Prostate gland (tissue), 2 donors: Measurements from ENCODE around the gene MYO6. TPM values are rescaled to one million over a fixed set of nuclear protein-coding genes. Genes with fewer than 3 reads are reported as not detected.
"Not testable (repeated sequence)": the region's sequence is repeated elsewhere in the genome, so short reads cannot be mapped to it uniquely, and the experiment has no call there.

Source experiments
- DNase-seq: peaks from one replicate; pipeline ENCODE4 v3.0.0-alpha.2; 2019; ENCODE audit warnings: low spot score
- H3K27ac ChIP-seq, 2 donors: fragments of 200-600 bp; sonication (generic); 2 replicates each; pipeline ENCODE4 v1.5.1; 2017 to 2019
- H3K27me3 ChIP-seq: fragments of 200-600 bp; sonication (generic); replicated peaks from 2 replicates; pipeline ENCODE4 v1.5.1; 2019; ENCODE audit not compliant: insufficient read depth
- H3K36me3 ChIP-seq, 2 donors: fragments of 200-600 bp; sonication (generic); 1 replicate in 1 of 2; 2 replicates in 1 of 2; pipeline versions ENCODE4 v1.5.1 to v1.8.1; 2017 to 2019
- H3K4me1 ChIP-seq: fragments of 200-600 bp; sonication (generic); replicated peaks from 2 replicates; pipeline ENCODE4 v1.5.1; 2019
- H3K4me3 ChIP-seq, 2 donors: fragments of 200-600 bp; sonication (generic); 2 replicates each; pipeline ENCODE4 v1.5.1; 2017 to 2019
- H3K9me3 ChIP-seq: fragments of 200-600 bp; sonication (generic); 2 replicates; pipeline ENCODE4 v1.5.1; 2017
- POLR2A ChIP-seq: fragments of 450-650 bp; IDR thresholded peaks from one replicate; pipeline ENCODE4 v1.6.1; 2016; ENCODE audit warnings: antibody characterized with exemption, mild to moderate bottlenecking
- POLR2AphosphoS5 ChIP-seq: sonication (generic); formaldehyde crosslinking; IDR thresholded peaks from one replicate; pipeline ENCODE4 v1.6.1; 2017; ENCODE audit warnings: antibody characterized with exemption
- WGBS: methylation state at CpG from one replicate; pipeline ENCODE4 v1.1.5; 2018; 5-methylcytosine and 5-hydroxymethylcytosine counted together
- intact Hi-C: fragments of 100-400 bp; cut with DNase I; formaldehyde crosslinking; loops from one replicate; pipeline ENCODE4 v1.14.2; 2022
- total RNA-seq, 2 donors: library from RNA; depleted of rRNA; stranded (reverse); fragments of >200 nt; gene quantifications; one replicate each; pipeline ENCODE4 v1.1.0, GENCODE V29; 2016
- TF ChIP-seq, protein P1 (sequence below), 4 experiments: fragments of 200-600 bp in 2 of 4; fragments of 450-650 bp in 2 of 4; sonication (generic) in 2 of 4; IDR thresholded peaks; 1 replicate in 3 of 4; 2 replicates in 1 of 4; pipeline ENCODE4 v1.5.1; 2016 to 2019; ENCODE audit warnings: antibody characterized with exemption in 4 of 4, mild to moderate bottlenecking in 2 of 4, moderate library complexity in 2 of 4

The MYO6 gene
- total RNA-seq, 2 donors from 2014 or later = 50.1 to 58.7 TPM

DNA sequence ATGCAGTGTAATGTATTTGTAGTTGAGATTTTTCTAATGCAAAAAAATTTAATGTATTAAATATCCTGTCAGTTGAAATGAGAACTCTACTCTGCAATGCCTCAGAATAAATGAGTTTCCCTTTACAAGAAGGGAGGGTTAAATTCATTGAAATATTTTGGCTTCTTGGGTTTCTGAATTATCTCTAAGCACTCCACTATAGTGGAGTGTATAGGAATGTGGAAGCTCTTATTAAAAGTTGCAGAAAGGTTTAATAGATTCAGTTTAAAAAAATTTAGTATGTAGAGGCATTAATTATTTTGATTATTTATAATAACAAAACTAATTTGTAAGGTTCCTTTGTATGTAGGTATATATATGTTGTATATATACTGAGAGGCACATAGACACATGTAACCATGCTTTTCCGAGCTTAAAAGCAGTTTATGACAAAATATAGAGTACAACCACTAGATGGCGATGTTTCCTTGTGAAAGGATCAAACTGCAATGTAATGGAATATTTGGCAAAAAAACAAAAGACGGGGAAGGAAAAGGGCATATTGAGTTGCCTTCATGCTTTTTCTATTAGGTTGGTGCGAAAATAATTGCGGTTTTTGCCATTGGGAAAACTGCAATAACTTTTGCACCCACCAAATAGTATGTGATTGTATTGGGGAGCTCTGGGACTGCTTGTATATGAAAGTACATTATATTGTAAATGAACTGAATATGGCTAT is 144.2 kb downstream of the MYO6 start:
- no peaks in the 10 kb centered on the region for H3K9me3 ChIP-seq
- H3K27me3 ChIP-seq = no peaks in the 10 kb centered on the region
- no peak overlapping the region for H3K27ac ChIP-seq
- TF ChIP-seq POLR2A (no peak), POLR2AphosphoS5 (no peak)
- TF ChIP-seq, protein P1, sequence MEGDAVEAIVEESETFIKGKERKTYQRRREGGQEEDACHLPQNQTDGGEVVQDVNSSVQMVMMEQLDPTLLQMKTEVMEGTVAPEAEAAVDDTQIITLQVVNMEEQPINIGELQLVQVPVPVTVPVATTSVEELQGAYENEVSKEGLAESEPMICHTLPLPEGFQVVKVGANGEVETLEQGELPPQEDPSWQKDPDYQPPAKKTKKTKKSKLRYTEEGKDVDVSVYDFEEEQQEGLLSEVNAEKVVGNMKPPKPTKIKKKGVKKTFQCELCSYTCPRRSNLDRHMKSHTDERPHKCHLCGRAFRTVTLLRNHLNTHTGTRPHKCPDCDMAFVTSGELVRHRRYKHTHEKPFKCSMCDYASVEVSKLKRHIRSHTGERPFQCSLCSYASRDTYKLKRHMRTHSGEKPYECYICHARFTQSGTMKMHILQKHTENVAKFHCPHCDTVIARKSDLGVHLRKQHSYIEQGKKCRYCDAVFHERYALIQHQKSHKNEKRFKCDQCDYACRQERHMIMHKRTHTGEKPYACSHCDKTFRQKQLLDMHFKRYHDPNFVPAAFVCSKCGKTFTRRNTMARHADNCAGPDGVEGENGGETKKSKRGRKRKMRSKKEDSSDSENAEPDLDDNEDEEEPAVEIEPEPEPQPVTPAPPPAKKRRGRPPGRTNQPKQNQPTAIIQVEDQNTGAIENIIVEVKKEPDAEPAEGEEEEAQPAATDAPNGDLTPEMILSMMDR (IDR thresholded peaks at IDR 0.05) = peak in 3 of 4 experiments; percentile 65 to 71 (median 67)
- no peaks in the 10 kb centered on the region for H3K36me3 ChIP-seq
- WGBS = 20% methylated on average over 5 of the region's 5 CpGs
- H3K4me1 ChIP-seq = no peaks in the 10 kb centered on the region
- intact Hi-C loops = loop anchor here (5.0 kb wide), 1 partner anchor 1564 kb away; no protein-coding TSS in a partner anchor
- H3K4me3 ChIP-seq = no peak overlapping the region
- no peak for DNase-seq

DNA sequence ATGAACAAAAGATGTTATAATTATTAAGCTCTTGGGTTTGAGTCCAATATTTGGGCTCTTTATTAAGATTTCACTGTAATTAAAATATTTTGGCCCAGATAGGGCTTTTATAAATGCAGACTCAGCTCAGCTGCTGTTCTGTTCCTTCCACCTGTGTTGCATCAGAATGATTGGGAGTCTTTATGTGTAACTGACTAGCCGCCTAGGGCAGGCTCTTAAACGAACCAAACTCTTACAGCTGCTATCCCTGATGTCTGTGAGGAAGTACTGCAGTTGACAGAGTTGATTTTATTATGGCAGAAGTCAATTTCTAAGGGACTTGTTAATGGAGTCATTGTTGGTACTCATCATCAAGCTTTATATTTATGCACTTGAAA is 144.7 kb downstream of the MYO6 start:
- intact Hi-C loops = loop anchor here (5.0 kb wide), 1 partner anchor 1564 kb away; no protein-coding TSS in a partner anchor
- Histone ChIP-seq H3K4me3 (no peak overlapping the region), H3K36me3 (no peaks in the 10 kb centered on the region), H3K4me1 (no peaks in the 10 kb centered on the region), H3K27ac (no peak overlapping the region), H3K9me3 (no peaks in the 10 kb centered on the region), H3K27me3 (no peaks in the 10 kb centered on the region)
- 76% methylated on average over 2 of the region's 2 CpGs for WGBS
- no peak for DNase-seq
- TF ChIP-seq, protein P1 (IDR thresholded peaks at IDR 0.05) = no peak
- TF ChIP-seq POLR2AphosphoS5 = no peak
- TF ChIP-seq POLR2A = no peak

DNA sequence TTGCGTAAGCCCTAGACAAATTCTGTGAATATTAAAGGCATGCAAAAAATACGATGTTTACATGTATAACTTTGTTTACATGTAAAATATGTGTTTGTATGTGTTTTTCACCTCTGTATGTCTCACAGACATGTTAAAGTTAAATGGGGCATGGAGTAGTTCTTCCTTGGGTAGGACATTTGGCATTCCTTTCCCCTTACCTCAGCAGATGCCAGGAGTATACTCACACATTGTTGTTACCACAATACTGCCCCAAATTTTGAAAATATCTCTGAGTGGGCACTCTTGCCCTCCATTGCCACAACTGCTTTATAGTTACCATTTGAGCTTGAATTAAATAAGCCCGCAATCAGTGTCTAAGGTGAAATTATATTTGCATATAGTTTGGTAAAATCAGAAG is 147.5 kb downstream of the MYO6 start:
- Histone ChIP-seq H3K27ac (no peak overlapping the region), H3K4me3 (no peak overlapping the region), H3K27me3 (no peaks in the 10 kb centered on the region), H3K9me3 (no peaks in the 10 kb centered on the region), H3K36me3 (no peaks in the 10 kb centered on the region), H3K4me1 (no peaks in the 10 kb centered on the region)
- WGBS = 97% methylated on average over 3 of the region's 3 CpGs
- no peak for DNase-seq
- intact Hi-C loops = no loop called here
- TF ChIP-seq POLR2A (no peak), POLR2AphosphoS5 (no peak)
- TF ChIP-seq, protein P1 (IDR thresholded peaks at IDR 0.05) = no peak

DNA sequence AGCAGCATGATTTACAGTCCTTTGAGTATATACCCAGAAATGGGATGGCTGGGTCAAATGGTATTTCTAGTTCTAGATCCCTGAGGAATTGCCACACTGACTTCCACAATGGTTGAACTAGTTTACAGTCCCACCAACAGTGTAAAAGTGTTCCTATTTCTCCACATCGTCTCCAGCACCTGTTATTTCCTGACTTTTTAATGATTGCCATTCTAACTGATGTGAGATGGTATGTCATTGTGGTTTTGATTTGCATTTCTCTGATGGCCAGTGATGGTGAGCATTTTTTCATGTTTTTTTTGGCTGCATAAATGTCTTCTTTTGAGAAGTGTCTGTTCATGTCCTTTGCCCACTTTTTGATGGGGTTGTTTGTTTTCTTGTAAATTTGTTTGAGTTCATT is 151.2 kb downstream of the MYO6 start:
- WGBS = 84% methylated on average over 1 of the region's 1 CpG
- not testable (repeated sequence) for H3K27me3 ChIP-seq

DNA sequence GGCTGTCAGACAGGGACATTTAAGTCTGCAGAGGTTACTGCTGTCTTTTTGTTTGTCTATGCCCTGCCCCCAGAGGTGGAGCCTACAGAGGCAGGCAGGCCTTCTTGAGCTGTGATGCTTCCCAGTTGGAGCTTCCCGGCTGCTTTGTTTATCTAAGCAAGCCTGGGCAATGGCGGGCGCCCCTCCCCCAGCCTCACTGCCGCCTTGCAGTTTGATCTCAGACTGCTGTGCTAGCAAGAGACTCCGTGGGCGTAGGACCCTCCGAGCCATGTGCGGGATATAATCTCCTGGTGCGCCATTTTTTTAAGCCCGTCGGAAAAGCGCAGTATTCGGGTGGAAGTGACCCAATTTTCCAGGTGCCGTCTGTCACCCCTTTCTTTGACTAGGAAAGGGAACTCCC is 156.1 kb downstream of the MYO6 start:
- 94% methylated on average over 14 of the region's 14 CpGs for whole genome bisulfite sequencing
- intact Hi-C loops = not testable (repeated sequence)

More for the DNA sequence above, 151.2 kb downstream of the MYO6 start:
- intact Hi-C loops, H3K36me3 ChIP-seq, H3K4me3 ChIP-seq, H3K27ac ChIP-seq, H3K9me3 ChIP-seq, DNase-seq, H3K4me1 ChIP-seq: not testable (repeated sequence)

DNA sequence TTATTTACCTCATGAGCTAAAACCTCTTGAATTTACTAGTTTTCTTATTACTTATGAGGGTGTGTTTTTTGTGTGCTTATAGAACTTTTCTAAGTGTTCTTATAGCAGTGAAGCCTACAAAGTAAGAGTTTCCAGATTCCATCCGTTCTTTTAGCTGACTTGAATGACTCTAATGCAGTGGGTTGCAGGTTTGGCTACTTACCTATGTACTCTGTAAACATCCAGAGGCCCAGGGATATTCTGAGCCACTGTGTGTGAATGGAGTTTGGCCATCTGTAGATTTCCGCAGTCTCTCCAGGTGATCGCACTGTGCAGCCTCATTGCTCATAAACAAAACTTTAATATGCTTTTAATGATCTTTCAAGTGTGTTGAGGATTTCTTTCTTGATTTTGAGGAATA is 157.8 kb downstream of the MYO6 start:
- Histone ChIP-seq H3K9me3 (no peaks in the 10 kb centered on the region), H3K4me1 (no peaks in the 10 kb centered on the region), H3K27me3 (no peaks in the 10 kb centered on the region), H3K27ac (no peak overlapping the region), H3K4me3 (no peak overlapping the region), H3K36me3 (no peaks in the 10 kb centered on the region)
- TF ChIP-seq POLR2AphosphoS5 = no peak
- no peak for TF ChIP-seq POLR2A
- TF ChIP-seq, protein P1 (IDR thresholded peaks at IDR 0.05) = no peak
- 86% methylated on average over 3 of the region's 3 CpGs for WGBS
- intact Hi-C loops = no loop called here
- DNase-seq = no peak

More for the DNA sequence above, 156.1 kb downstream of the MYO6 start:
- not testable (repeated sequence) for H3K27me3 ChIP-seq, H3K27ac ChIP-seq, DNase-seq, H3K4me3 ChIP-seq, H3K36me3 ChIP-seq, H3K9me3 ChIP-seq, H3K4me1 ChIP-seq
